Measurements from ENCODE around the gene ZNF174.

ZNF174 gene

DNA sequence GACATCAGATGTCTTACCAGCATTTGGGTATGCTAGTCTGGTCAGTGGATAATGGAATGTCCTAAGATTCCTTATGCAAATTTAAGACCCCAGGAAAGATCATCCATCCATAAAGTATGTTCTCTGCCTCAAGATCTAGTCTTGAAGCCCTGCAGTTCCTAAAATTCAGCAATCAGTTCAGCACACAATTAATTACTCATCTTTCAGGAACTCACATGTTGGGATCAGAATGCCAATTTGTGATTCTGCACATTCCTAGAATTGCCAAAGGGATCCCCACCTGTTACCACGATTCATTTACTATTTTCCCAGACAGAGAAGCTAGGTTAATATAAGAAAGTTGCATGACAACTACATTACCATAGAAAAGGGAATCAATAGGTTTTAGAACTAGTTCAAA lies 42.1 kb upstream of the ZNF174 start:
- TF ChIP-seq EZH2phosphoT487 (IDR thresholded peaks at IDR 0.05; ENCODE audit: borderline replicate concordance, low read length): no peak
- TF ChIP-seq, protein P1, sequence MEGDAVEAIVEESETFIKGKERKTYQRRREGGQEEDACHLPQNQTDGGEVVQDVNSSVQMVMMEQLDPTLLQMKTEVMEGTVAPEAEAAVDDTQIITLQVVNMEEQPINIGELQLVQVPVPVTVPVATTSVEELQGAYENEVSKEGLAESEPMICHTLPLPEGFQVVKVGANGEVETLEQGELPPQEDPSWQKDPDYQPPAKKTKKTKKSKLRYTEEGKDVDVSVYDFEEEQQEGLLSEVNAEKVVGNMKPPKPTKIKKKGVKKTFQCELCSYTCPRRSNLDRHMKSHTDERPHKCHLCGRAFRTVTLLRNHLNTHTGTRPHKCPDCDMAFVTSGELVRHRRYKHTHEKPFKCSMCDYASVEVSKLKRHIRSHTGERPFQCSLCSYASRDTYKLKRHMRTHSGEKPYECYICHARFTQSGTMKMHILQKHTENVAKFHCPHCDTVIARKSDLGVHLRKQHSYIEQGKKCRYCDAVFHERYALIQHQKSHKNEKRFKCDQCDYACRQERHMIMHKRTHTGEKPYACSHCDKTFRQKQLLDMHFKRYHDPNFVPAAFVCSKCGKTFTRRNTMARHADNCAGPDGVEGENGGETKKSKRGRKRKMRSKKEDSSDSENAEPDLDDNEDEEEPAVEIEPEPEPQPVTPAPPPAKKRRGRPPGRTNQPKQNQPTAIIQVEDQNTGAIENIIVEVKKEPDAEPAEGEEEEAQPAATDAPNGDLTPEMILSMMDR (IDR thresholded peaks at IDR 0.05; ENCODE audit: low read depth, low read length, poor library complexity, severe bottlenecking): no peak
- Histone ChIP-seq H3K9me3 (ENCODE audit: control insufficient read depth, insufficient read depth, low read length) (peaks cover under 1% of the 10 kb centered on the region; the same call in 1 of the 2 replicates), H3K36me3 (ENCODE audit: control insufficient read depth, low read length) (no peaks in the 10 kb centered on the region)

DNA sequence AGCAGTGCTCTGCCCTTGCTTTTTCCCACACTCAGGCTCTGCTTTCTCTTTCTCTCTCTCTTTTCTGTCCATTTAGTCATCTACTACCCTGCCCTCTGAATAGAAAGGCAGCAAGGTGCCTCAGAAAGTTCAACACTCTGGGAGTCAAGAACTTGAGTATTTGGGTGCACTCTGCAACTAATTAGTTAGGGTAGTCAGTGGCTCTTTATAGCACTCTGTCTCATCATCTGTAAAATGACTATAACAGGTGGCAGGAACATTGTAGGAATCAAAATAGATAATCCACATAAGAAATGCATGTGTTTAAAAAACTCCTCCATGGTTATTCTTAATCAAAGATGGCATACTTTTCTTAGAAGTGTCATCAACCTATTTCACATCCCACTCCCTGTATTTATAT lies 38.1 kb upstream of the ZNF174 start:
- 0 out of 2 replicates have a peak, but pooled peaks cover 5% of the 10 kb centered on the region for H3K27me3 ChIP-seq (ENCODE audit: control insufficient read depth, low read length)
- H3K9me3 ChIP-seq (ENCODE audit: control insufficient read depth, insufficient read depth, low read length): peaks cover 12% of the 10 kb centered on the region
- no peak for TF ChIP-seq EZH2phosphoT487 (IDR thresholded peaks at IDR 0.05; ENCODE audit: borderline replicate concordance, low read length)
- TF ChIP-seq, protein P1 (IDR thresholded peaks at IDR 0.05; ENCODE audit: low read depth, low read length, poor library complexity, severe bottlenecking): no peak
- H3K4me3 ChIP-seq (ENCODE audit: low read length): no peak overlapping the region
- H3K9me2 ChIP-seq (replicated peaks; ENCODE audit: control insufficient read depth, low read length): no peaks in the 10 kb centered on the region
- 0 out of 2 replicates have a peak, but pooled peaks cover 7% of the 10 kb centered on the region for H3K4me1 ChIP-seq (ENCODE audit: control insufficient read depth, low read length)
- H3F3A ChIP-seq (ENCODE audit: control insufficient read depth, insufficient read depth): no peaks in the 10 kb centered on the region
- no peak overlapping the region for H3K27ac ChIP-seq (ENCODE audit: low read depth, low read length)
- H3K36me3 ChIP-seq (ENCODE audit: control insufficient read depth, low read length): no peaks in the 10 kb centered on the region
- H3K4me2 ChIP-seq (ENCODE audit: low read length): no peak overlapping the region
- no peaks in the 10 kb centered on the region for H3K79me2 ChIP-seq (ENCODE audit: control insufficient read depth, low read length)
- no peaks in the 10 kb centered on the region for H4K20me1 ChIP-seq (ENCODE audit: control insufficient read depth, insufficient read depth, low read depth, low read length)

More for the DNA sequence above, 42.1 kb upstream of the ZNF174 start:
- H4K20me1 ChIP-seq (ENCODE audit: control insufficient read depth, insufficient read depth, low read depth, low read length): no peaks in the 10 kb centered on the region
- no peak overlapping the region for H3K4me3 ChIP-seq (ENCODE audit: low read length)
- H3K79me2 ChIP-seq (ENCODE audit: control insufficient read depth, low read length): no peaks in the 10 kb centered on the region
- no peak overlapping the region for H3K4me2 ChIP-seq (ENCODE audit: low read length)
- no peak overlapping the region for H3K27ac ChIP-seq (ENCODE audit: low read depth, low read length)
- no peaks in the 10 kb centered on the region for H3K4me1 ChIP-seq (ENCODE audit: control insufficient read depth, low read length)
- H3K27me3 ChIP-seq (ENCODE audit: control insufficient read depth, low read length): 0 out of 2 replicates have a peak, but pooled peaks cover 5% of the 10 kb centered on the region
- H3F3A ChIP-seq (ENCODE audit: control insufficient read depth, insufficient read depth): no peaks in the 10 kb centered on the region
- no peaks in the 10 kb centered on the region for H3K9me2 ChIP-seq (replicated peaks; ENCODE audit: control insufficient read depth, low read length)

DNA sequence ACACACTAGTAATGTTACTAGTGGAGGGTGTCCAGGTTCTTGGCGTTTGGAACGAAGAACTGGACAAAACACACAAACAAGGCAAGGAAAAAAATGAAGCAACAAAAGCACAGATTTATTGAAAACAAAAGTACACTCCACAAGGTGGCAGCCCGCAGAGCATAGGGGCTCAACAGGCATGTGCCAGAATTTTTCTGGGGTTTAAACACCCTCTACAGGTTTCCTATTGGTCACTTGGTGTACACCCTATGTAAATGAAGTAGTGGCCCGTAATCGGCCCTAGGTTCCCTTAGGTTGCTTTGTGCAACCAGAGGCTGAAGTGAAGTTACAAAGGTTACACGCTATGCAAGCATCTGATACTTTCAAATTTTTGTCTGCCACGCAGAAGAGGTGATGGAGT lies 37.2 kb upstream of the ZNF174 start:
- H3K27me3 ChIP-seq (ENCODE audit: control insufficient read depth, low read length): 0 out of 2 replicates have a peak, but pooled peaks cover 5% of the 10 kb centered on the region
- H3K79me2 ChIP-seq (ENCODE audit: control insufficient read depth, low read length): no peaks in the 10 kb centered on the region
- no peak for TF ChIP-seq EZH2phosphoT487 (IDR thresholded peaks at IDR 0.05; ENCODE audit: borderline replicate concordance, low read length)
- TF ChIP-seq, protein P1 (IDR thresholded peaks at IDR 0.05; ENCODE audit: low read depth, low read length, poor library complexity, severe bottlenecking): no peak
- peaks cover 12% of the 10 kb centered on the region for H3K9me3 ChIP-seq (ENCODE audit: control insufficient read depth, insufficient read depth, low read length)
- H3K4me3 ChIP-seq (ENCODE audit: low read length): no peak overlapping the region
- H3K27ac ChIP-seq (ENCODE audit: low read depth, low read length): no peak overlapping the region
- H3F3A ChIP-seq (ENCODE audit: control insufficient read depth, insufficient read depth): no peaks in the 10 kb centered on the region
- no peaks in the 10 kb centered on the region for H3K36me3 ChIP-seq (ENCODE audit: control insufficient read depth, low read length)
- H4K20me1 ChIP-seq (ENCODE audit: control insufficient read depth, insufficient read depth, low read depth, low read length): no peaks in the 10 kb centered on the region
- H3K9me2 ChIP-seq (replicated peaks; ENCODE audit: control insufficient read depth, low read length): no peaks in the 10 kb centered on the region
- H3K4me2 ChIP-seq (ENCODE audit: low read length): no peak overlapping the region
- 0 out of 2 replicates have a peak, but pooled peaks cover 7% of the 10 kb centered on the region for H3K4me1 ChIP-seq (ENCODE audit: control insufficient read depth, low read length)

Data from DOHH2 (cell line).